ENCODE measurements around the gene RBMXL3. TPM values are rescaled to one million over a fixed set of nuclear protein-coding genes. Genes with fewer than 3 reads are reported as not detected.

The RBMXL3 gene
- total RNA-seq, 1 donor from 2014 or later = not detected

DNA sequence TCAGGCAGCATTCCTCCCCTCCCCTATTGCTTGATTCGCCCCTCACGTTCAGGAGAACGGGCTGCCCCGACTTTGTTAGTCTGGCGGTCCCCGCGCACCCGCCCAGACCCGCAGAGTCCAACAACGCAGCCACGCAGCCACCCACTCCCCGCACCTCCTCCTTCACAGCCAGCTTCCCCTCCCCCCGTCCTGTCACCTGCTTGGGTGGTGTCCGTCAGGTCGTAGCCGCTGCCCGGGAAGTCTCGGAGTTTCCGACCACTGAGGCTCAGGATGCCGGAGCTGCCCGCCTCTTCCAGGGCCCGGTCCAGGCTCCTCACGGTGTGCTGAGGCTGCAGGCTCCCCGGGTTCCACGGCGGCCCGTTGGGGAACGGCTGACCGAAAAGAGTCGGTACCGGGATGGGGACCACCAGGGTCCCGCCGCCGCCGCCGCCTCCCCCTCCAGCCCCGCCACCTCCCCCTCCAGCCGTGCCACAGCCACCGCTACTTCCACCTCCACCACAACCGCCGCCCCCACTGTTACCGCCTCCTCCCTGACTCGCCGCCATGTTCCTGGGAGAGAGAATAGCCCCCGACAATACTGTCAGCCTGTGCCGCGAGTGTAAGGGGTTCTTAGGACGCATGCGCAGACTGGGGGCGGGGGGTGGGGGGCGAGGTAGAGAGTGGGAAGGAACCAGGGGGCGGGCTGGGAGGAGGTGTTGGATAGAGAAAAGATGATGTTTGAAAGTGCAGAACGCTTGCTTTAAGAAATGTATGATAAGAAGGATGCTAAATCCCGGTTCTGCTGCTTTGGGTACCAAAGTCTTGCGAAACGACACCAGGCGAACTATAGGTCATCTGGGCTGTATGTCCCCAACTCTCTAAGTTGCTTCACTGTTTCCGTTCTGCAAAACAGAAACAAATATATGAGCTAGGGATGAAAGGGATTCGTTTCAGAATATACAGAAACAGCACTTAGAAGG is 44.6 kb downstream of the RBMXL3 start, which contains the start of gene LRCH2:
Gene LRCH2, minus strand, starts transcription at position 600 of the 959 bp plus-strand sequence. Its CDS starts 55 bp downstream, at position 545.
- no peak for DNase-seq (ENCODE audit: low read depth)

GRCh38 chrX:115234461-115234860 is 45.3 kb downstream of the RBMXL3 start:
- no peak for DNase-seq (ENCODE audit: low read depth)

DNA sequence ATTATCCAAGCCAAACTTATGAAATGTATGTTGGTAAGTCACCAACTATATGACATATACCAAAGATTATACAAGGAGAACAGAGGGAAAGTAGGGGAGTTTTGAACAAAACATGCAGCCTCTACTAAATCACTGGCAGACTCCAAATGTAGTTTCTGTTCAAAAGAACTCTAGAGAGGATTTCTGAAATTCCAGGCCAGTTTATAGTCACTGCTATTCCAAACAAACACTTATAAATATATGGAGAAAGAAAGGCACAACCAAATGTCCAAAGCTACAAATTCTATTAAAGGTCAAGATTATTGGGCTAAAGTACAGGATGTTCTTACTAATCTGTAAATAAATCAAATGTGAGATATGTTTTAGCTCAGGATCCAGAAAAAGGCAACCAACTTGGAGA is 47.4 kb downstream of the RBMXL3 start:
- DNase-seq (ENCODE audit: low read depth) = no peak

- DNase-seq (ENCODE audit: low read depth) = no peak
Measured at GRCh38 chrX:115237056-115237455, 47.8 kb downstream of the RBMXL3 start.

Other genes starting within 250 kb of the RBMXL3 start
- gene IL13RA2, start 171.8 kb upstream of the RBMXL3 start, total RNA-seq = 1.5 and 2.4 TPM in 2 replicates
- gene LRCH2, start 44.7 kb downstream of the RBMXL3 start, total RNA-seq = 1.4 and 7.4 TPM in 2 replicates
- not detected in 2 replicates for gene LUZP4, start 100.3 kb downstream of the RBMXL3 start, total RNA-seq

All from renal cortical epithelial cell (primary cell).